GM19324 (cell line): Measurements from ENCODE around the gene FHL2.
A peak's percentile ranks its signal among the peaks of the same experiment; 100 is the strongest.
"Not testable (repeated sequence)": the region's sequence is repeated elsewhere in the genome, so short reads cannot be mapped to it uniquely, and the experiment has no call there.

ENCODE experiments used
- ATAC-seq: cut with Tn5 transposase; IDR thresholded peaks from one replicate; pipeline ENCODE4 v1.9.1; 2021; ENCODE audit warnings: mild to moderate bottlenecking, moderate library complexity; ENCODE audit not compliant: unreplicated experiment, low FRiP score

Gene FHL2

GRCh38 chr2:105358593-105358992 lies 40.3 kb downstream of the FHL2 start:
- ATAC-seq, result no peak

GRCh38 chr2:105357122-105357521 lies 41.7 kb downstream of the FHL2 start:
- ATAC-seq, result no peak

- ATAC-seq, result no peak
Observed at GRCh38 chr2:105344704-105345345, 54.0 kb downstream of the FHL2 start.

GRCh38 chr2:105339414-105339813 lies 59.4 kb downstream of the FHL2 start:
- no peak for ATAC-seq

- ATAC-seq, result no peak
Observed at GRCh38 chr2:105338020-105338385, 60.8 kb downstream of the FHL2 start.

- ATAC-seq, result peak; percentile 96
Observed at GRCh38 chr2:105337122-105338019, 61.5 kb downstream of the FHL2 start, which contains the start of gene C2orf49. TSS of gene C2orf49 (plus strand) at chr2:105337540. CDS start at chr2:105337588, 48 bp downstream.

GRCh38 chr2:105336786-105337121 lies 62.1 kb downstream of the FHL2 start:
- ATAC-seq, result no peak

- ATAC-seq, result no peak
Observed at GRCh38 chr2:105335469-105335868, 63.4 kb downstream of the FHL2 start.

- no peak for ATAC-seq
Observed at GRCh38 chr2:105334211-105334610, 64.6 kb downstream of the FHL2 start.

GRCh38 chr2:105330681-105331375 lies 68.0 kb downstream of the FHL2 start:
- no peak for ATAC-seq

- ATAC-seq, result peak; percentile 89
Observed at GRCh38 chr2:105329561-105330495, 69.0 kb downstream of the FHL2 start, which contains the start of gene TGFBRAP1. TSS of gene TGFBRAP1 (minus strand) at chr2:105329735. CDS start at chr2:105308301, 21,434 bp downstream.

GRCh38 chr2:105329197-105329554 lies 69.7 kb downstream of the FHL2 start:
- no peak for ATAC-seq

- ATAC-seq, result no peak
Observed at GRCh38 chr2:105328281-105329196, 70.3 kb downstream of the FHL2 start.

GRCh38 chr2:105327690-105328089 lies 71.2 kb downstream of the FHL2 start:
- ATAC-seq, result no peak

- not testable (repeated sequence) for ATAC-seq
Observed at GRCh38 chr2:105327271-105327670, 71.6 kb downstream of the FHL2 start.

- no peak for ATAC-seq
Observed at GRCh38 chr2:105325389-105325963, 73.4 kb downstream of the FHL2 start.

- no peak for ATAC-seq
Observed at GRCh38 chr2:105324732-105325131, 74.1 kb downstream of the FHL2 start.

GRCh38 chr2:105324101-105324500 lies 74.8 kb downstream of the FHL2 start:
- no peak for ATAC-seq

GRCh38 chr2:105323111-105323510 lies 75.7 kb downstream of the FHL2 start:
- ATAC-seq, result no peak
